ENCODE results near the gene TUBAL3. TPM values are rescaled to one million over a fixed set of nuclear protein-coding genes. Genes with fewer than 3 reads are reported as not detected.

Gene TUBAL3
- total RNA-seq, 4 donors from 2014 or later = 0.36 to 1.7 TPM; not detected in 2

DNA sequence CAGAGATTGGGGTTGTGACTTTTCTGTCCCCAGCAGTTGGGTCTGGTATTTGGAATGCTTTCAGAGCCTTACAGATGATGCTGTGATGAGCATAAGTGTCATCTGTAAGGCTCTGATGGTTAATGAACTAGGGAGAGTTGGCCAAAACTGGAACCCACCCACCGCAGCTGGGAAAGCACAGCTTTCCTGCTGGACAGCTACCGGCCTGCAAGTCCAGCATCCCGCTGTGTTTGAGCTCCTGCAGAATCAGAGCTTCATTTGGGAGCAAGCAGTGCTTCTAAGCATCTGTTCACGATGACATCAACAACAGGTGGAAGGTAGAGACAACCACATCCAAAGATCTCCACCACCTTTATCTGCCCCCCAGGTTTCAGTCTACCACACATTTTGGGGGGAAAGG, 28.2 kb downstream of the TUBAL3 start:
- no peak for DNase-seq (ENCODE audit: low spot score in 2 of 2)
- no peak overlapping the region for H3K4me3 ChIP-seq
- no peak for TF ChIP-seq POLR2AphosphoS5 (IDR thresholded peaks at IDR 0.05)
- no peak for TF ChIP-seq CTCF (IDR thresholded peaks at IDR 0.05)
- TF ChIP-seq EP300 (IDR thresholded peaks at IDR 0.05) = no peak
- no peaks in the 10 kb centered on the region for H3K9me3 ChIP-seq
- no peaks in the 10 kb centered on the region for H3K4me1 ChIP-seq
- H3K27me3 ChIP-seq = no peaks in the 10 kb centered on the region
- no peaks in the 10 kb centered on the region for H3K36me3 ChIP-seq
- WGBS = 65% methylated on average over 4 of the region's 4 CpGs
- H3K27ac ChIP-seq = no peak overlapping the region

DNA sequence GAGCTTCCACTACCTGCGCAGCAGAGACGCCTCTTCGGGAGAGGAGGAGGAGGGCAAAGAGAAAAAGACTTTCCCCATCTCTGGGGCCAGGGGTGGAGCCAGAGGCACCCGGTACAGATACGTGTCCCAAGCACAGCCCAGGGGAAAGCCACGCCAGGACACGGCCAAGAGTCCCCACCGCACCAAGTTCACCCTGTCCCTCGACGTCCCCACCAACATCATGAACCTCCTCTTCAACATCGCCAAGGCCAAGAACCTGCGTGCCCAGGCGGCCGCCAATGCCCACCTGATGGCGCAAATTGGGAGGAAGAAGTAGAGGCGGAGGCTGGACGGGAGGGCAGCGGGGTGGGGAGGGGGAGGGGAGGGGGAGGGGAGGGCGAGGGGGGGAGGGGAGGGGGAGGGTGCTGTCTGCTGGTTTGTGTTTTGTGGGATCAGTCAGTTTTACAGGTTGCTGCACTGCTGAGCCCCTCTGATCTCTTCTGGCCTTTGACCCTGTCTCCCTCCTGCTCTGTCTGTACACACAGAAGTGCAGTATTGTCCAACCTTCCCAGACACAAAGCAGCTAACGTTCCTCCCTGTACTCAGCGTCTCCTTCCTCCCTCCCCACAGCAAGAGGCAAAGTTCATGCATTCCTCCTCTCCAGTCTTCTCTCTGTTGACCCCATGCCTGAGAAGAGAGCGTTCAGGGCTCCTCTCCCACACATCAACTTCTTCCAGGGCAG, 30.6 kb downstream of the TUBAL3 start:
- no peaks in the 10 kb centered on the region for H3K4me1 ChIP-seq
- TF ChIP-seq EP300 (IDR thresholded peaks at IDR 0.05) (no peak), POLR2AphosphoS5 (IDR thresholded peaks at IDR 0.05) (no peak), POLR2A (IDR thresholded peaks at IDR 0.05) (no peak), CTCF (IDR thresholded peaks at IDR 0.05) (no peak)

GRCh38 chr10:5373307-5373706, 31.3 kb downstream of the TUBAL3 start:
- H3K4me3 ChIP-seq = no peak overlapping the region
- H3K9me3 ChIP-seq = no peaks in the 10 kb centered on the region
- H3K27ac ChIP-seq = no peak overlapping the region
- DNase-seq (ENCODE audit: low spot score in 2 of 2) = no peak
- TF ChIP-seq POLR2A (IDR thresholded peaks at IDR 0.05) = no peak
- no peak for TF ChIP-seq POLR2AphosphoS5 (IDR thresholded peaks at IDR 0.05)
- TF ChIP-seq EP300 (IDR thresholded peaks at IDR 0.05) = no peak
- TF ChIP-seq CTCF (IDR thresholded peaks at IDR 0.05) = no peak
- WGBS = 74% methylated on average over 4 of the region's 4 CpGs
- no peaks in the 10 kb centered on the region for H3K4me1 ChIP-seq
- no peaks in the 10 kb centered on the region for H3K27me3 ChIP-seq
- no peaks in the 10 kb centered on the region for H3K36me3 ChIP-seq

More for the DNA sequence above, 30.6 kb downstream of the TUBAL3 start:
- 82% methylated on average over 13 of the region's 22 CpGs for WGBS
- Histone ChIP-seq H3K9me3 (no peaks in the 10 kb centered on the region), H3K4me3 (no peak overlapping the region), H3K27me3 (no peaks in the 10 kb centered on the region), H3K27ac (no peak overlapping the region), H3K36me3 (no peaks in the 10 kb centered on the region)
- no peak for DNase-seq (ENCODE audit: low spot score in 2 of 2)

DNA sequence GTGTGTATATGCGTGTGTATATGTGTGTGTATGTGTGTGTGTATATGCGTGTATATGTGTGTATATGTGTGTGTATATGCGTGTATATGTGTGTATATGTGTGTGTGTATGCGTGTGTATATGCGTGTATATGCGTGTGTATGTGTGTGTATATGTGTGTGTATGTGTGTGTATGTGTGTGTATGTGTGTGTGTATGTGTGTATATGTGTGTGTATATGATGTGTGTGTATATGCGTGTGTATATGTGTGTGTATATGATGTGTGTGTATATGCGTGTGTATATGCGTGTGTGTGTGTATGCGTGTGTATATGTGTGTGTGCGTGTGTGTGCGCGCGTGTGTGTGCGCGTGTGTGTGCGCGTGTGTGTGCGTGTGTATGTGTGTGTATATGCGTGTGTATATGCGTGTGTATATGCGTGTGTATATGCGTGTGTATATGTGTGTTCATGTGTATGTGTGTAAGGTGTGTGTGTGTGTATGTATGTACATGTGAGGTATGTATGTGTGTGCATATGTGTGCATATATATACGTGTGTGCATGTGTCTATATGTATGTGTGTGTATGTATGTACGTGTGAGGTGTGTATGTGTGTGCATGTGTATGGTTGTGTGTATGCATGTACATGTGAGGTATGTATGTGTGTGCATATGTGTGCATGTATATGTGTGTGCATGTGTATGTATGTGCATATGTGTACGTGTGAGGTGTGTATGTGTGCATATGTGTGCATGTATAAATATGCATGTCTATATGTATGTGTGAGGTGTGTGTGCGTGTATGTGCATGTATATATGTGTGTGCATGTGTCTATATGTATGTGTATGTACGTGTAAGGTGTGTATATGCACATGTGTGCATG, 33.9 kb downstream of the TUBAL3 start:
- TF ChIP-seq CTCF (IDR thresholded peaks at IDR 0.05) (no peak), EP300 (IDR thresholded peaks at IDR 0.05) (no peak), POLR2A (IDR thresholded peaks at IDR 0.05) (no peak)
- no peak overlapping the region for H3K4me3 ChIP-seq
- no peaks in the 10 kb centered on the region for H3K36me3 ChIP-seq
- H3K4me1 ChIP-seq = no peaks in the 10 kb centered on the region
- no peaks in the 10 kb centered on the region for H3K9me3 ChIP-seq
- no peak for DNase-seq (ENCODE audit: low spot score in 2 of 2)
- WGBS = 91% methylated on average over 28 of the region's 28 CpGs
- peaks cover 5% of the 10 kb centered on the region for H3K27me3 ChIP-seq
- H3K27ac ChIP-seq = no peak overlapping the region

All from suprapubic skin (tissue), 4 donors.